IPS-18c (cell line): ENCODE data around the gene MDFIC2.
"Not testable (repeated sequence)": the region's sequence is repeated elsewhere in the genome, so short reads cannot be mapped to it uniquely, and the experiment has no call there.

Source experiments
- H3K4me3 ChIP-seq: 2 replicates; pipeline ENCODE4 v1.7.0; 2013; ENCODE audit warnings: low read depth, mild to moderate bottlenecking, low read length, moderate library complexity; ENCODE audit not compliant: insufficient read depth
- H3K9me3 ChIP-seq: one replicate; pipeline ENCODE4 v1.6.1; 2013; ENCODE audit warnings: mild to moderate bottlenecking, low read length, moderate library complexity; ENCODE audit not compliant: control insufficient read depth, insufficient read depth

Gene MDFIC2

DNA sequence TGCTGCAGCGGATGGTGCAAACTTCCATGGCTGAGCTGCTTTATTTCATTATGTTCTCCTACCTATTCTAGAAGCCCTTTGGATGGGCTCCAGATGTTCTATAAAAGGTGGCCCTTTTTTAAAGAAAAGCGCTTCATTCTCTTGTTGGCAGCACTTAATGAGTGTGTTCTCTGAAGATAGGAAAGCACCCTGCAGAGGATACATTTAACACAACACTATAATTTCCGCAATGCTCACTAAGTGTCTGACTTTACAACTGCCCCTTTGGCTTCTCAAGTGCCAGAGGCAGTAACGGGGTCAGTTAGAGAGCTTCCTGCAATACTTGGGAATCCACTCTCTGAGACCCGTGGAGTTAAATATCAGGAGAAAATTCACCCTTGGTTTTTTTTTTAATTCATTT is 88.1 kb downstream of the MDFIC2 start:
- Histone ChIP-seq H3K9me3 (no peaks in the 10 kb centered on the region), H3K4me3 (no peak overlapping the region)

DNA sequence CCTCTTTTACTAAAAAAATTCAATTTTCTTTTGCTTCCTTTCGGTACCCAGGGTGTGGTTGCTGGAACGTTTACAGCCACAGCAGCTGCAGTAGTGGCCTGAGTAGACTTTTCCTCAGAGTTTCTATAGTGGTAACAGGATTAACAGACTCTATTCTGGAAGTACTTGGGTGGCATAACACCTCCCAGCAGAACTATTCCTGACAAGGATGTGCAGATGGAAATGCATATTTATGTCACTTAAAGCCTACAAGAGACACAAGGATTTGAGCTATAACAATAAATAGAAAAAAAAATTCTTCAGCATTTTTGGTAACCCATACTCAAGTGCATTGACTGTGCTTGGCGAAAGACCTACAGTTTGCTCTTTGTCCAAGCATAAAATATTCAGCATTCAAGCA is 94.0 kb downstream of the MDFIC2 start:
- H3K9me3 ChIP-seq = no peaks in the 10 kb centered on the region
- H3K4me3 ChIP-seq = no peak overlapping the region

GRCh38 chr3:70211274-70211673 is 101.2 kb downstream of the MDFIC2 start:
- not testable (repeated sequence) for H3K4me3 ChIP-seq, H3K9me3 ChIP-seq

DNA sequence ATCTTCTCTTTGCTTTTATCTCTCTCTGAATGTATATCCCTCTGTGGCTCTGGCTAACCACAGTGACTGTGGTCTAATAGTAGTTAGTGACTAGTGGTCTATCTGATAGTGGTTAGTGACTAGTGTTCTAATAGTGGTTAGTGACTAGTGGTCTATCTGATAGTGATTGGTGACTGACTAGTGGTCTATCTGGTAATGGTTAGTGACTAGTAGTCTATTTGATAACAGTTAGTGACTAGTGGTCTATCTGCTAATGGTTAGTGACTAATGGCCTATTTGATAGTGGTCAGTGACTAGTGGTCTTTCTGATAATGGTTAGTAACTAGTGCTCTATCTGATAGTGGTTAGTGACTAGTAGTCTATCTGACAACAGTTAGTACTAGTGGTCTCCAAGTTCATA is 110.5 kb downstream of the MDFIC2 start:
- no peaks in the 10 kb centered on the region for H3K9me3 ChIP-seq
- H3K4me3 ChIP-seq = no peak overlapping the region

- Histone ChIP-seq H3K9me3 (no peaks in the 10 kb centered on the region), H3K4me3 (no peak overlapping the region)
Observed at GRCh38 chr3:70189884-70190473, 122.5 kb downstream of the MDFIC2 start.

GRCh38 chr3:70186221-70186620 is 126.2 kb downstream of the MDFIC2 start:
- no peak overlapping the region for H3K4me3 ChIP-seq
- no peaks in the 10 kb centered on the region for H3K9me3 ChIP-seq

GRCh38 chr3:70185661-70186060 is 126.8 kb downstream of the MDFIC2 start:
- Histone ChIP-seq H3K4me3 (no peak overlapping the region), H3K9me3 (no peaks in the 10 kb centered on the region)

GRCh38 chr3:70183781-70184504 is 128.5 kb downstream of the MDFIC2 start:
- no peaks in the 10 kb centered on the region for H3K9me3 ChIP-seq

DNA sequence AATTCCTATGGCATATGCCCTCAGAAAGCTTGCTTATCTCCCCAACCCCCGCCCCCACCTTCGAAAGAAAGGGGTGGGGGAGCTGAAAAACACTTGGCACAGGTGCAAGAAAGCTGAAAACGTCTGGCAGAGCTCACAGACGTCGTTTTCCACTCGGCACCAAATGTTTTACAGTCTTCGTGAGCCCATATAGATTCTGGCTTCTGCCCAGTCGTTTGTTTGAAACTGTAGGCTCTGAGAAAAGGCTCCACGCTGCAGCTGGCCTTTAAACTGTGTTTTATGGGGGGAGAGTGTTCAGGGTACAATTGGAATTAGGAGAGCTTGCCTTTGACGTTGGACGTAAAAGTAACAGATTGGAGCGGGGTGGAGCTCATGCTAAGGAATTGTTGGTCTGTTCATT is 130.3 kb downstream of the MDFIC2 start:
- Histone ChIP-seq H3K4me3 (no peak overlapping the region), H3K9me3 (no peaks in the 10 kb centered on the region)

More at GRCh38 chr3:70183781-70184504, 128.5 kb downstream of the MDFIC2 start:
- no peak overlapping the region for H3K4me3 ChIP-seq

DNA sequence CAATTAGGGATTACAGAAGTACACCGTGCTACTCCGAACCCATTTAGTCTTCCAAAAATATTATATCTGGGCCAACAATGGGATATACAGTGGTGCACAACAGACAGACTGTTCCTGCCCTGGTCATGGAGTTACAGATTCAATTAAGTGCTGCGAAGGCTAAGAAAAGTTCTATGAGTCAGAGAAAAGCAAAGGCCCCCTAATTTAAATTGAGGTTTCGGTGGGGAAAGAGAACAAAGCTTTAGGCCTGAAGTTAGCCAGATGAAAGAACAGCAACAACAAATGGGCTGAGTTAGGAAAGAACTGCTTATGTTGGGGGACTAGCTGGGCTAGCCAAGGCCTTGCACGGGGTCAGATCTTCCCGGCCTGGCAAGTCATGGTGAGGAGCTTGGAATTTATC is 131.8 kb downstream of the MDFIC2 start:
- Histone ChIP-seq H3K9me3 (no peaks in the 10 kb centered on the region), H3K4me3 (no peak overlapping the region)

GRCh38 chr3:70179111-70179510 is 133.3 kb downstream of the MDFIC2 start:
- H3K9me3 ChIP-seq = no peaks in the 10 kb centered on the region

GRCh38 chr3:70177881-70178645 is 134.4 kb downstream of the MDFIC2 start:
- H3K9me3 ChIP-seq = no peaks in the 10 kb centered on the region

More at GRCh38 chr3:70179111-70179510, 133.3 kb downstream of the MDFIC2 start:
- H3K4me3 ChIP-seq = no peak overlapping the region

DNA sequence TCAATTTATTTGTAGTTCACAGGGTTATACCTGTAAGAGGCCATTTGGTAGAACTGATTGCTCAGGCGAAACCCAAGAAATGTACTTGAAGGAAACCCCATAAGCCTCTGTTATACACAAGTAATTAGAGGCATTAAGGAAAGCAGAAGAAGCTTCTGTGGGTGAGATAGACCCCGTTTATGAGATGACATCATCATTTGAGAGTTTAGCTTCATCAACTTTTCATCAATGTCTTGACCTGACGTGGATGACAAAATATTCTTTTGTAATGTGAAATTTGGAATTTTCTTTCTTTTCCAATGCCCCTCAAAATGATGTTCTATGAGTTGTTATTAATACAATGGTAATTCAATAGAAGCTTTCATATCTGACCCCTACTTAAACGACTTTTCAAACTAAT is 136.2 kb downstream of the MDFIC2 start:
- H3K4me3 ChIP-seq = no peak overlapping the region
- no peaks in the 10 kb centered on the region for H3K9me3 ChIP-seq

More at GRCh38 chr3:70177881-70178645, 134.4 kb downstream of the MDFIC2 start:
- H3K4me3 ChIP-seq = no peak overlapping the region

DNA sequence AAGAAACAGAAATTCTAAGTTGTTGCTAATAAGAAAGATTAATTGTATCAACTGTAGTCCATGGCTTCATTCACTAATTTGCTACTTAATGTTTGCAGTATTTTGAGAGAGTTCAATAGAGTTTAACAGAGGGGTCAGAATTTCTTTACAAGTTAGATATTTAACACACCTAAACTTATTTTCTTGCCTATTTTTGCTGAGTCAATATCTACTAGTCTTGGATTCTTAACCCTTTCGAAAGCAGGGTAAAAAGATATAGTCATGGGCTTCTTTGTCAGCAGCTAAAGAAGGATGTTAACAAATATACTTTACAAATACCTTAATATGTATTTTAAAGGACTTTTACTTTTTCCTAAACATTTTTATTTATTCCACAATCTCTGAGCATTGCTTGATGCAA is 155.6 kb downstream of the MDFIC2 start:
- H3K4me3 ChIP-seq = no peak overlapping the region
- no peaks in the 10 kb centered on the region for H3K9me3 ChIP-seq

DNA sequence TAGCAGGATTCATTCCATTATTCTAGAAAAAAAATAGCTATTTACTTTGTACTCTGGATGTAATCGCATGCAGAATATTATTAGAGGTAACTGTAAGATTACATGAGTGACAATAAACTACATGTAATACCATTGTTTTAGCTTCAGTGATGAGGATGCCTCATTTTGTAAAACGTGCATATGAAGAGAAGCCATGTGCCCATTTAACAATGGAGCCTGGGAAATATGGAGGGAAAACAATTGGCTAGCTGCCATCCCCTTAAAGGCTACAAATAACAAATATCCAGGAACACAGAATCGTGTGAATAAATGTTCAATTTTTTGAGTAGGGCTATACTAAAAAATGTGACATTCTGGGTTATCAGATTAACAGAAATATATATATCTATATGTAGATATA is 161.8 kb downstream of the MDFIC2 start:
- H3K4me3 ChIP-seq = no peak overlapping the region
- no peaks in the 10 kb centered on the region for H3K9me3 ChIP-seq

DNA sequence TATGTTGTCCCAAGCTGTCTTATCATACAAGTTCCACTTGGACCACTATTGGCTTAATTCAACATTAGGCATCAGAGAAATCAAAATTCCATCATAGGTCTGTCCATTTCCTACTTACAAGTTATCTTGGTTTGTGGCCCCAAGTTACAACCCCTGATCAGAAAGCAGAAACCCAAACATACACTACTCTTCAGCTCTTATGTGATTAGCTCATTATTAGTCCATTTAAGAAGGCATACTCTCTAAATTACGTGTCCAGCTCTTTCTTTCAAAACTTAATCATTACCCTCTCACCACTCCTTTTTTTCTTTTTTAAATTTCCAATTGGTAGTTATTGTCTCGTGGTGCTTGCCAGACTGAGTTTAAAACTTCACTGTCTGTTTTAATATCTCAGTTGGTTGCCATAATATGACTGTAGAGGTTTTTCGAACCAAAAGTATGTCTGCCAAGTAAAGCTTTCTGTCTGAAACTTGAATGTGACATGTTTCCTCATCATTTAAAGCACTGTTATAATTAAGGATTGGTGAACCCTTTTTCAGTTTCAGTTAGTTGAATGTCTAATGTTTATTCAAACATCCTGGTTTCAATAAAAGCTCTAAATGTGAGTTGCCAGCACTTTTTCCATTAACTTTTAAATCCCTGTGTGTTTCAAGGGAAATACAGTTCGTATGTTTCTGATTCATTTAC is 162.6 kb downstream of the MDFIC2 start:
- H3K9me3 ChIP-seq = no peaks in the 10 kb centered on the region
- no peak overlapping the region for H3K4me3 ChIP-seq
